Measurements from ENCODE around the gene JAG2. TPM values are rescaled to one million over a fixed set of nuclear protein-coding genes. Genes with fewer than 3 reads are reported as not detected.

The JAG2 gene
- total RNA-seq, 4 donors from 2014 or later = 20.7 to 29.4 (median 23.3) TPM

DNA sequence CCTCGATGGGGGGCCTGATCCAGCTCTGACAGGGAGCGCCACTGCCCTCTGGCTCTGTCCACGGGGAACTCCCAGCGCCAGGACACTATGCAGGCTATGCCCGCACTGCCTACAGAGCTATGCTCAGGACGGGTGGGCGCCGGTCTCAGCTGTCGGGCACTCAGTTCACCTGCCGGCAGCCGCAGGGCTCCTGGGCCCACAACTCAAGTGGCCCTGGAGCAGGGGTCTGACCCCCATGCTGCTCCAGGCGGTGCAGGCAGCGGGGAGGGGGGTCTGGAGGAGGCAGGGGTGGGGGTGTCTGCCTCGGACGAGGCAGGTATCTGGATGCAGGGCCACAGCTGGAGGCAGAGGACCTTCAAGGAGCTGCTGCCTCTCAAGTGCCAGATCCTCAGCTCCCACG lies 41.1 kb upstream of the JAG2 start:
- intact Hi-C loops (cut with DNase I) = loop anchor here (10.0 kb wide), 1 partner anchor 75 kb away; no protein-coding TSS in a partner anchor
- peaks cover 5 to 63% (median 14%) of the 10 kb centered on the region in 3 donors for H3K36me3 ChIP-seq
- 80% methylated on average over 2 of the region's 16 CpGs; no CpG with 5 or more reads in 1 of the 2 donors for WGBS, 2 donors

GRCh38 chr14:105209091-105209490 lies 40.5 kb upstream of the JAG2 start:
- no peak overlapping the region for H3K27ac ChIP-seq
- no peak for DNase-seq
- intact Hi-C loops (cut with DNase I) = loop anchor here (10.0 kb wide), 1 partner anchor 76 kb away; no protein-coding TSS in a partner anchor
- H3K27me3 ChIP-seq = peaks cover 0 to 1% (median 0%) of the 10 kb centered on the region in 4 donors
- peaks cover 15 to 21% (median 16%) of the 10 kb centered on the region in 3 donors for H3K4me1 ChIP-seq
- peaks cover 5 to 57% (median 14%) of the 10 kb centered on the region in 3 donors for H3K36me3 ChIP-seq
- 50% methylated on average over 2 of the region's 8 CpGs; no CpG with 5 or more reads in 1 of the 2 donors for WGBS, 2 donors
- no peak overlapping the region for H3K4me3 ChIP-seq
- TF ChIP-seq POLR2A (IDR thresholded peaks at IDR 0.05) (no peak), CTCF (IDR thresholded peaks at IDR 0.05) (no peak)
- no peaks in the 10 kb centered on the region for H3K9me3 ChIP-seq

More for the DNA sequence above, 41.1 kb upstream of the JAG2 start:
- TF ChIP-seq CTCF (IDR thresholded peaks at IDR 0.05) (no peak), POLR2A (IDR thresholded peaks at IDR 0.05) (no peak)
- Histone ChIP-seq H3K27me3 (no peaks in the 10 kb centered on the region), H3K9me3 (no peaks in the 10 kb centered on the region), H3K4me3 (no peak overlapping the region), H3K4me1 (peaks cover 10 to 15% (median 12%) of the 10 kb centered on the region in 3 donors), H3K27ac (no peak overlapping the region)
- no peak for DNase-seq

DNA sequence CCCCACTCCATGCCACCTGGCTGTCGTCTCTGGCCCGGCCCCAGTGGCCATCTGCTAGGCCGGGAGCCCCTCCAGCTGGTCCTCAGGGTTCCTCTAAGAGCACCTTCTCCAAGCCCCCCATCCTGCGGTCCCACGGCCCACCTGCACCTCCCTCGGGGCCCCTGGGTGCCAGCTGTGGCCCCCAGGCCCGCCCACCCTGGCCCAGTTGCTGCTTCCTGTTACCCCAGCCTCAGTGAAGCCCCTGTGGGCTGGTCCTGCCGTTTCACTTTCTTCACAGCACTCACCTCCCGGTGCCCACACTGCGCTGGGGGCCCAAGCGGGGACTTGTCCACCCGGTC lies 40.1 kb upstream of the JAG2 start:
- H3K9me3 ChIP-seq = no peaks in the 10 kb centered on the region
- peaks cover 0 to 5% (median 0%) of the 10 kb centered on the region in 4 donors for H3K27me3 ChIP-seq
- H3K36me3 ChIP-seq = peaks cover 5 to 53% (median 14%) of the 10 kb centered on the region in 3 donors
- intact Hi-C loops (cut with DNase I) = loop anchor here (10.0 kb wide), 1 partner anchor 76 kb away; no protein-coding TSS in a partner anchor
- H3K4me3 ChIP-seq = no peak overlapping the region
- TF ChIP-seq POLR2A (IDR thresholded peaks at IDR 0.05) (no peak), CTCF (IDR thresholded peaks at IDR 0.05) (no peak)
- WGBS, 2 donors = 84 to 88% methylated on average over 2 to 7 of the region's 12 CpGs
- no peak overlapping the region for H3K27ac ChIP-seq
- DNase-seq = no peak
- H3K4me1 ChIP-seq = peaks cover 15 to 24% (median 19%) of the 10 kb centered on the region in 3 donors

DNA sequence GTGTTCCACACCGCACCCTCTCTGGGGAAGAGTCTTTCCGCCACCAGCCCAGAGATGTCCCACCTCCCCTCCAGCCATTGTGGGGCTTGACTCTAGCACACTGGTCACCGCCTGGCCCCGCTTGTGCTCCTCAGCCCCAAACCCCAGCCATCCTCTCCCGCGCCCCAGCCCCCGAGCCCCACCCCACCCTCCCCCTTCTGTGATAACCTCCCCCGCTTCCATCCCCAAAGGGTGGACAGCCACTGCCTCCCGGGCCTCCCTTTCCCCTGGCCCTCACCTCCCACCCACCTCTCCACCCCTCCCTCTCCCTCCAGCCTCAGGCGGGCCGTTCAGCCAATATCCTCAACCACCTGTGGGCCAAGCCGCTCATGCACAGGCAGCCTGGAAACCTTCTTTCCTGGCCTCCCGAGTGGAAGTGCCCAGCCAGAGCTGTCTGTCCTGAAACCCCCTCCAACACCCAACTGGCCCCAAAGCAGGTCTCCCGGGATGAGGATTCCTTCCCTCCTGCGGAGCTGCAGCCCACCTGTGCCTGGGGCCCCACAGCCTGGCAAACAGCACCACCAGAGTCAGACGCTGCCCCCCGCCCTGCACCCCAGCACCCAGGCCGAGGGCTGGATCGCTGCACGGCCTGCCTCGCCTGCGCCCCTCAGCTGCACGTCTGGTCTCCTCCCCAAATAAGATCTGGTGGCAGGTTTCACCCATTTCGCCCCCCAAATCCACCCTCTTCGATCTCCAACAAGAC lies 39.6 kb upstream of the JAG2 start:
- Histone ChIP-seq H3K27me3 (peaks cover 0 to 11% (median 0%) of the 10 kb centered on the region in 4 donors), H3K4me3 (no peak overlapping the region), H3K27ac (no peak overlapping the region), H3K36me3 (peaks cover 5 to 48% (median 14%) of the 10 kb centered on the region in 3 donors), H3K4me1 (peaks cover 17 to 30% (median 25%) of the 10 kb centered on the region in 3 donors), H3K9me3 (no peaks in the 10 kb centered on the region)
- TF ChIP-seq POLR2A (IDR thresholded peaks at IDR 0.05) = no peak
- no peak for TF ChIP-seq CTCF (IDR thresholded peaks at IDR 0.05)
- no peak for DNase-seq
- WGBS, 2 donors = 92 to 96% methylated on average over 13 to 16 of the region's 25 CpGs
- intact Hi-C loops (cut with DNase I) = loop anchor here (10.0 kb wide), 1 partner anchor 77 kb away; no protein-coding TSS in a partner anchor

DNA sequence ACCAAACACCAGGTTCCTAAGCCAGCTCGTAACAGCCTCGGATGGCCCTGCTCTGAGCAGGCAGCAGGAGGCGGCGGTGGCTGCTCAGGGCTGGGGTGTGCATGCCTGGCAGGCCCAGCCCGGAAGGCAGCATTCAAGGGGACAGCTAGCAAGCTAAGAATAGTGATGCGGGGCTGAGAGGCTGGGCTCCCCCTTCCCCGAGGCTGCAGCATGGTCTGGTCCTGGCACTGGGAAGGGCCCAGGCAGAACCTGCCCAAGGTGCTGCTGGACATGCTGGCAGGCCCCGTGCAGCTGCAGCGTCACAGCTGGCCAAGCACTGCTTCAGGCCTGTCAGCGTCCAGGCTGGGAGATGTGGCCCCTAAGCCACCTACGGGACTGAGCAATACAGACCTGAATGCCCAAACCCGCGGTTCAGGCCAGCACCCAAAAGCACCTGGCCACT lies 38.9 kb upstream of the JAG2 start:
- 71% methylated on average over 2 of the region's 13 CpGs; no CpG with 5 or more reads in 1 of the 2 donors for WGBS, 2 donors
- intact Hi-C loops (cut with DNase I) = loop anchor here (10.0 kb wide), 1 partner anchor 77 kb away; no protein-coding TSS in a partner anchor
- H3K36me3 ChIP-seq = peaks cover 5 to 41% (median 14%) of the 10 kb centered on the region in 3 donors
- no peak for TF ChIP-seq CTCF (IDR thresholded peaks at IDR 0.05)
- no peak for TF ChIP-seq POLR2A (IDR thresholded peaks at IDR 0.05)
- H3K27ac ChIP-seq = no peak overlapping the region
- H3K27me3 ChIP-seq = peaks cover 0 to 14% (median 0%) of the 10 kb centered on the region in 4 donors
- peaks cover 19 to 37% (median 29%) of the 10 kb centered on the region in 3 donors for H3K4me1 ChIP-seq
- DNase-seq = no peak
- no peak overlapping the region for H3K4me3 ChIP-seq
- H3K9me3 ChIP-seq = no peaks in the 10 kb centered on the region

Data from esophagus squamous epithelium (tissue), 5 donors.